Activated CD8-positive, alpha-beta memory T cell treated with anti-CD3 and anti-CD28 coated beads, Interleukin-2, amount 50 U/mL, for 24 hours (primary cell): ENCODE data around the gene MS4A4E.
"Not testable (repeated sequence)": the region's sequence is repeated elsewhere in the genome, so short reads cannot be mapped to it uniquely, and the experiment has no call there.

Source experiments
- DNase-seq: peaks from one replicate; pipeline ENCODE4 v3.0.0-alpha.2; 2020; ENCODE audit errors: extremely low read depth

MS4A4E gene

GRCh38 chr11:60221692-60222091, 21.2 kb downstream of the MS4A4E start:
- DNase-seq: no peak

GRCh38 chr11:60221181-60221580, 21.8 kb downstream of the MS4A4E start:
- DNase-seq: no peak

- DNase-seq: no peak
These were observed 28.6 kb downstream of the MS4A4E start for GRCh38 chr11:60214386-60214785.

- no peak for DNase-seq
These were observed 31.7 kb downstream of the MS4A4E start for GRCh38 chr11:60211206-60211605.

GRCh38 chr11:60209977-60210376, 33.0 kb downstream of the MS4A4E start:
- no peak for DNase-seq

- no peak for DNase-seq
These were observed 34.0 kb downstream of the MS4A4E start for GRCh38 chr11:60208951-60209350.

- DNase-seq: no peak
These were observed 34.6 kb downstream of the MS4A4E start for GRCh38 chr11:60208146-60208895.

GRCh38 chr11:60206616-60207015, 36.3 kb downstream of the MS4A4E start:
- DNase-seq: no peak

- no peak for DNase-seq
These were observed 38.0 kb downstream of the MS4A4E start for GRCh38 chr11:60204922-60205321.

- DNase-seq: not testable (repeated sequence)
These were observed 41.6 kb downstream of the MS4A4E start for GRCh38 chr11:60201334-60201733.

- DNase-seq: no peak
These were observed 45.5 kb downstream of the MS4A4E start for GRCh38 chr11:60197442-60197841.

- no peak for DNase-seq
These were observed 47.0 kb downstream of the MS4A4E start for GRCh38 chr11:60195923-60196368.

GRCh38 chr11:60194511-60194910, 48.4 kb downstream of the MS4A4E start:
- no peak for DNase-seq

GRCh38 chr11:60193687-60194433, 49.1 kb downstream of the MS4A4E start:
- DNase-seq: peak; percentile 44

- DNase-seq: not testable (repeated sequence)
These were observed 50.4 kb downstream of the MS4A4E start for GRCh38 chr11:60192564-60192963.

- DNase-seq: not testable (repeated sequence)
These were observed 54.5 kb downstream of the MS4A4E start for GRCh38 chr11:60188481-60188880.

GRCh38 chr11:60186128-60186527, 56.8 kb downstream of the MS4A4E start:
- not testable (repeated sequence) for DNase-seq

GRCh38 chr11:60185512-60185827, 57.5 kb downstream of the MS4A4E start:
- not testable (repeated sequence) for DNase-seq

GRCh38 chr11:60184824-60185511, 58.0 kb downstream of the MS4A4E start:
- no peak for DNase-seq

- no peak for DNase-seq
These were observed 59.2 kb downstream of the MS4A4E start for GRCh38 chr11:60183591-60184205.

- no peak for DNase-seq
These were observed 60.2 kb downstream of the MS4A4E start, which contains the start of gene MS4A6A for GRCh38 chr11:60182541-60183330. MS4A6A (minus strand) TSS chr11:60183083; CDS start chr11:60181727, 1,356 bp downstream.
